GM18526 (cell line): ENCODE measurements around the gene ADAM11.

ENCODE experiments used
- POLR2A ChIP-seq: IDR thresholded peaks from 3 replicates; pipeline ENCODE4 v1.6.1; 2011; ENCODE audit not compliant: insufficient read length; ENCODE audit errors: extremely low read depth

The ADAM11 gene

GRCh38 chr17:44779211-44780025 lies 20.6 kb downstream of the ADAM11 start:
- TF ChIP-seq POLR2A, result no peak

- no peak for TF ChIP-seq POLR2A
These were observed 21.4 kb downstream of the ADAM11 start for GRCh38 chr17:44780161-44780560.

- TF ChIP-seq POLR2A, result no peak
These were observed 22.2 kb downstream of the ADAM11 start for GRCh38 chr17:44780845-44781480.

GRCh38 chr17:44781551-44782325 lies 22.9 kb downstream of the ADAM11 start:
- no peak for TF ChIP-seq POLR2A

- no peak for TF ChIP-seq POLR2A
These were observed 23.6 kb downstream of the ADAM11 start for GRCh38 chr17:44782326-44782850.

GRCh38 chr17:44785921-44786320 lies 27.1 kb downstream of the ADAM11 start:
- no peak for TF ChIP-seq POLR2A

GRCh38 chr17:44786551-44787081 lies 27.8 kb downstream of the ADAM11 start:
- no peak for TF ChIP-seq POLR2A

GRCh38 chr17:44787271-44787940 lies 28.6 kb downstream of the ADAM11 start:
- no peak for TF ChIP-seq POLR2A

GRCh38 chr17:44788139-44788538 lies 29.4 kb downstream of the ADAM11 start:
- TF ChIP-seq POLR2A, result no peak

GRCh38 chr17:44792276-44792675 lies 33.5 kb downstream of the ADAM11 start:
- no peak for TF ChIP-seq POLR2A

GRCh38 chr17:44793885-44794842 lies 35.4 kb downstream of the ADAM11 start:
- TF ChIP-seq POLR2A, result no peak

GRCh38 chr17:44794851-44795413 lies 36.1 kb downstream of the ADAM11 start:
- TF ChIP-seq POLR2A, result no peak

- no peak for TF ChIP-seq POLR2A
These were observed 36.6 kb downstream of the ADAM11 start for GRCh38 chr17:44795421-44795820.
